Peyer's patch (tissue), 4 donors: ENCODE measurements around the gene RBM4B.

Experiments
- POLR2A ChIP-seq, 2 donors: fragments of 450-650 bp; IDR thresholded peaks; one replicate each; pipeline ENCODE4 v1.5.1; 2017; ENCODE audit warnings: antibody characterized with exemption in 2 of 2, mild to moderate bottlenecking in 2 of 2, moderate library complexity in 2 of 2
- TF ChIP-seq, protein P1 (sequence below), 6 experiments: fragments of 450-650 bp in 4 of 6; fragments of 200-600 bp in 2 of 6; sonication (generic) in 1 of 6; IDR thresholded peaks; one replicate each; pipeline ENCODE4 v1.5.1; 2017 to 2019; ENCODE audit warnings: antibody characterized with exemption in 6 of 6, mild to moderate bottlenecking in 3 of 6, moderate library complexity in 1 of 6

GRCh38 chr11:66689661-66690590 is 12.2 kb upstream of the RBM4B start:
- TF ChIP-seq, protein P1, sequence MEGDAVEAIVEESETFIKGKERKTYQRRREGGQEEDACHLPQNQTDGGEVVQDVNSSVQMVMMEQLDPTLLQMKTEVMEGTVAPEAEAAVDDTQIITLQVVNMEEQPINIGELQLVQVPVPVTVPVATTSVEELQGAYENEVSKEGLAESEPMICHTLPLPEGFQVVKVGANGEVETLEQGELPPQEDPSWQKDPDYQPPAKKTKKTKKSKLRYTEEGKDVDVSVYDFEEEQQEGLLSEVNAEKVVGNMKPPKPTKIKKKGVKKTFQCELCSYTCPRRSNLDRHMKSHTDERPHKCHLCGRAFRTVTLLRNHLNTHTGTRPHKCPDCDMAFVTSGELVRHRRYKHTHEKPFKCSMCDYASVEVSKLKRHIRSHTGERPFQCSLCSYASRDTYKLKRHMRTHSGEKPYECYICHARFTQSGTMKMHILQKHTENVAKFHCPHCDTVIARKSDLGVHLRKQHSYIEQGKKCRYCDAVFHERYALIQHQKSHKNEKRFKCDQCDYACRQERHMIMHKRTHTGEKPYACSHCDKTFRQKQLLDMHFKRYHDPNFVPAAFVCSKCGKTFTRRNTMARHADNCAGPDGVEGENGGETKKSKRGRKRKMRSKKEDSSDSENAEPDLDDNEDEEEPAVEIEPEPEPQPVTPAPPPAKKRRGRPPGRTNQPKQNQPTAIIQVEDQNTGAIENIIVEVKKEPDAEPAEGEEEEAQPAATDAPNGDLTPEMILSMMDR (IDR thresholded peaks at IDR 0.05), result no peak
- TF ChIP-seq POLR2A (IDR thresholded peaks at IDR 0.05), result no peak
